Gastroesophageal sphincter (tissue), 4 donors: ENCODE measurements around the gene MYLK4. TPM values are rescaled to one million over a fixed set of nuclear protein-coding genes. Genes with fewer than 3 reads are reported as not detected.

ENCODE experiments used
- ATAC-seq: fragments of 150-250 bp; one replicate; pipeline ENCODE4 v1.9.1; 2016; ENCODE audit warnings: mild to moderate bottlenecking, moderate library complexity
- H3K27ac ChIP-seq, 4 donors: fragments of 200-600 bp; sonication (generic) in 3 of 4; 1 replicate in 3 of 4; 2 replicates in 1 of 4; pipeline ENCODE4 v1.5.1; 2016 to 2019
- H3K27me3 ChIP-seq: fragments of 200-600 bp; sonication (generic); one replicate; pipeline ENCODE4 v1.5.1; 2019
- H3K36me3 ChIP-seq, 2 donors: fragments of 200-600 bp; sonication (generic); one replicate each; pipeline ENCODE4 v1.5.1; 2019; ENCODE audit warnings: control low read depth in 1 of 2
- H3K4me1 ChIP-seq, 3 donors: fragments of 200-600 bp; sonication (generic); 1 replicate in 2 of 3; 2 replicates in 1 of 3; pipeline ENCODE4 v1.5.1; 2016 to 2019; ENCODE audit warnings: control low read depth in 2 of 3
- H3K4me3 ChIP-seq, 2 donors: fragments of 200-600 bp; sonication (generic); one replicate each; pipeline ENCODE4 v1.5.1; 2019; ENCODE audit warnings: mild to moderate bottlenecking in 1 of 2, moderate library complexity in 1 of 2
- H3K9me3 ChIP-seq, 3 donors: fragments of 200-600 bp; sonication (generic); one replicate each; pipeline ENCODE4 v1.5.1; 2017 to 2019; ENCODE audit warnings: control low read depth in 2 of 3
- EP300 ChIP-seq: sonication (generic); formaldehyde crosslinking; IDR thresholded peaks from one replicate; pipeline ENCODE4 v1.6.1; 2017; ENCODE audit warnings: antibody characterized with exemption, mild to moderate bottlenecking
- POLR2A ChIP-seq, 2 donors: fragments of 450-650 bp; IDR thresholded peaks; one replicate each; pipeline ENCODE4 v1.6.1; 2017; ENCODE audit warnings: antibody characterized with exemption in 2 of 2, mild to moderate bottlenecking in 2 of 2, moderate library complexity in 1 of 2
- POLR2AphosphoS5 ChIP-seq: sonication (generic); formaldehyde crosslinking; IDR thresholded peaks from one replicate; pipeline ENCODE4 v1.6.1; 2017; ENCODE audit warnings: antibody characterized with exemption
- WGBS, 2 donors: methylation state at CpG; one replicate each; pipeline ENCODE4 v1.1.5; 2018; ENCODE audit warnings: low coverage in 1 of 2; 5-methylcytosine and 5-hydroxymethylcytosine counted together
- total RNA-seq, 4 donors: library from RNA; depleted of rRNA; stranded (reverse); fragments of >200 nt; gene quantifications; one replicate each; pipeline ENCODE4 v1.1.0, GENCODE V29; 2016
- TF ChIP-seq, protein P1 (sequence below), 4 experiments: fragments of 200-600 bp in 2 of 4; fragments of 450-650 bp in 2 of 4; sonication (generic) in 1 of 4; IDR thresholded peaks; one replicate each; pipeline ENCODE4 v1.5.1; 2017 to 2019; ENCODE audit warnings: antibody characterized with exemption in 4 of 4, mild to moderate bottlenecking in 2 of 4, moderate library complexity in 2 of 4

MYLK4 gene
- total RNA-seq, 4 donors from 2014 or later: 0.31 to 1.2 (median 0.56) TPM

DNA sequence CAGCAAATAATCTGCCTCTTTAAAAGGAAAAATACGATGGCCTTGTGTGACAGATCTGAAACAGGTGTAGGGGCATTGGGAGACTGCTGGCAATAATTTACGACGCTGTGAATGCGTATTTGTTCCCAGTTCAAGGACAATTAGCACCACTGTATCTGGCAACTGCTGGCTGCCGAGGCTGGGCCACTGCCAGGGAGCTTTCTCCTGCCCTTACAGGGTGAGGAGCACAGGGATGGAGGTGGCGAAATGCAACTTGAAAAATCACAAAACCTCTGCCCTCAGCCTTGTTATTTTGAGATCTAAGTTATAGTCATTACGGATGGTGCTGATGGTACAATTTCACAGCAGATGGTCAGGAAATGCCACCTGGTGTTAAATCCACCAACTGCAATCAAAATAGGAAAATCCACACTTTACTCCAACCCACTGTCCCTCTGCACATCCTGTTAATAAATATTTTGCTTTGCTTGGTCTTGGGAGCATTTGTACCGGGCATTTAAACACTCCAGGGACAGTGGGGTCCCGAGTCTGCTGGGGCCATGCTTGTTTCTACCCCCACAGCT lies 6.4 kb downstream of the MYLK4 start:
- no peaks in the 10 kb centered on the region for H3K9me3 ChIP-seq
- H3K4me1 ChIP-seq: peaks cover 0 to 12% (median 0%) of the 10 kb centered on the region in 3 donors
- no peak overlapping the region for H3K27ac ChIP-seq
- no peak overlapping the region for H3K4me3 ChIP-seq
- no peaks in the 10 kb centered on the region for H3K27me3 ChIP-seq
- H3K36me3 ChIP-seq: no peaks in the 10 kb centered on the region
- no peak for TF ChIP-seq POLR2AphosphoS5
- TF ChIP-seq EP300: no peak
- TF ChIP-seq POLR2A (IDR thresholded peaks at IDR 0.05): no peak
- TF ChIP-seq, protein P1, sequence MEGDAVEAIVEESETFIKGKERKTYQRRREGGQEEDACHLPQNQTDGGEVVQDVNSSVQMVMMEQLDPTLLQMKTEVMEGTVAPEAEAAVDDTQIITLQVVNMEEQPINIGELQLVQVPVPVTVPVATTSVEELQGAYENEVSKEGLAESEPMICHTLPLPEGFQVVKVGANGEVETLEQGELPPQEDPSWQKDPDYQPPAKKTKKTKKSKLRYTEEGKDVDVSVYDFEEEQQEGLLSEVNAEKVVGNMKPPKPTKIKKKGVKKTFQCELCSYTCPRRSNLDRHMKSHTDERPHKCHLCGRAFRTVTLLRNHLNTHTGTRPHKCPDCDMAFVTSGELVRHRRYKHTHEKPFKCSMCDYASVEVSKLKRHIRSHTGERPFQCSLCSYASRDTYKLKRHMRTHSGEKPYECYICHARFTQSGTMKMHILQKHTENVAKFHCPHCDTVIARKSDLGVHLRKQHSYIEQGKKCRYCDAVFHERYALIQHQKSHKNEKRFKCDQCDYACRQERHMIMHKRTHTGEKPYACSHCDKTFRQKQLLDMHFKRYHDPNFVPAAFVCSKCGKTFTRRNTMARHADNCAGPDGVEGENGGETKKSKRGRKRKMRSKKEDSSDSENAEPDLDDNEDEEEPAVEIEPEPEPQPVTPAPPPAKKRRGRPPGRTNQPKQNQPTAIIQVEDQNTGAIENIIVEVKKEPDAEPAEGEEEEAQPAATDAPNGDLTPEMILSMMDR (IDR thresholded peaks at IDR 0.05): peak in 3 of 4 experiments; percentile 7 to 32 (median 27)
- ATAC-seq: no peak
- whole genome bisulfite sequencing, 2 donors: 54 to 64% methylated on average over 3 to 8 of the region's 9 CpGs

DNA sequence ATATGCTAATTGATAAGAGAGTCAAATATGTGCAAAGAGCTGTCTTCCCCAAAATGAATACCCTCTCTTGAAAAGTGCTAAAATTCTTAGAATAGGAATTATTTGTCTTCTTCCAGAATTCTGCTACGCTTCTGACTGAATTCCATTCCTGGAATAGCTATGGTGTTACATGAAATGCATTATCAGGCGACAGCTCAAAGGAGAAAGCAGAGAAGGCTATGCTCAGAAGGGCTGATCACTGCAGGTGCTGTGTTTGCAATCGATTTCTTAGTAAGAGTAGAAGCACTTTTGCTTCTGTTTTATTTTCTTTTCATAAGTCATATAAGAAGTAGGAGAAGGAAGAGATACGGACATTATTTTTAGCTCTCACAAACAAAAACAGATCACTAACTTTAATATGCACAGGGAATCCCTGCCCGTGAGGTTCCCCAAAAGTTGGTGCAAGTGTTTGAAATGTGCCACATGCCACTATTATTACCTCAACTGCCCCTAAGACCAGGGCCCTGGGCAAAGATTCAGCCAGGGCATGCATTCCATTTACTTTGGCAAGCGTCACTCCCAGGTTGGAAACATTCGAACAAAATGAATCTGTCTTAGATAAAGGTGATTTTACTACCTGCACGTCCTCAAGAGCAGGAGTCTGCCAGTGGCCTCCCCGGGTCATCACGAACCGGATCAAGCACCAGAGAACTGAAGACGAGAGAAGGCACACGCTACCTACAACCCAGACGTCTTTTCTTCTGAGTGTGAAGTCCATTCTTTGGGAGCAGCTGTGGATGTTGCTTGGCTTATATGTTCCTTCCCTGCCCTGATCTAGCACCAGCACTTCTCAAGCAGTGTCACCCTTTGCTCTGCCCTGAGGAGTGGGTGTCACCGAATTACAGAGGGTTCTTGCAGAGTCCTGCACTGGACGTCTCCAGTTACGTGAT lies 7.2 kb downstream of the MYLK4 start:
- no peaks in the 10 kb centered on the region for H3K27me3 ChIP-seq
- no peaks in the 10 kb centered on the region for H3K36me3 ChIP-seq
- H3K27ac ChIP-seq: no peak overlapping the region
- H3K4me3 ChIP-seq: no peak overlapping the region
- no peak for ATAC-seq
- no peaks in the 10 kb centered on the region for H3K9me3 ChIP-seq
- TF ChIP-seq, protein P1 (IDR thresholded peaks at IDR 0.05): no peak
- no peak for TF ChIP-seq POLR2AphosphoS5
- no peak for TF ChIP-seq EP300
- no peak for TF ChIP-seq POLR2A (IDR thresholded peaks at IDR 0.05)
- WGBS, 2 donors: 46 to 69% methylated on average over 5 to 15 of the region's 17 CpGs
- H3K4me1 ChIP-seq: peaks cover 0 to 12% (median 0%) of the 10 kb centered on the region in 3 donors

DNA sequence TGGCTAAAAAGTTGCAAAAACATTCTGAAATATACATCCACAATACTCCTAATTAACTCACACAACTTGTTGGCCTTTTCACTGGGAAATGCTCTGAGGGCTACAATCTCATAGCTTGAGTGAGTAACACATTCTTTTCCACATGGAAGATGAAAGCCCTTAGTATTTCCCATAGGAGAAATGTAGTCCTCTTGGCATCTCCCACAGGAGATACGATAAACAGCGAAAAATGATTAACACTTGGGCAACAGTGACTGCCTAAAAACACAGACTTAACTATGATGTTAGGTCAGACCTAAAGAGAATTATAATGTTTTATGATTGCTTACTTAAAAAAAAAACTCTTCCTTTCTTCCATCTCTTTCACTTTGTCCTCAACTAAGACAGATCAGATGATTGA lies 9.0 kb downstream of the MYLK4 start:
- Histone ChIP-seq H3K4me1 (peaks cover 0 to 17% (median 0%) of the 10 kb centered on the region in 3 donors), H3K36me3 (no peaks in the 10 kb centered on the region), H3K27me3 (no peaks in the 10 kb centered on the region), H3K9me3 (no peaks in the 10 kb centered on the region), H3K4me3 (no peak overlapping the region), H3K27ac (no peak overlapping the region)
- TF ChIP-seq POLR2A (IDR thresholded peaks at IDR 0.05) (no peak), EP300 (no peak), POLR2AphosphoS5 (no peak)
- TF ChIP-seq, protein P1 (IDR thresholded peaks at IDR 0.05): no peak
- ATAC-seq: no peak
- 80 to 91% methylated on average over 1 to 2 of the region's 2 CpGs for WGBS, 2 donors

DNA sequence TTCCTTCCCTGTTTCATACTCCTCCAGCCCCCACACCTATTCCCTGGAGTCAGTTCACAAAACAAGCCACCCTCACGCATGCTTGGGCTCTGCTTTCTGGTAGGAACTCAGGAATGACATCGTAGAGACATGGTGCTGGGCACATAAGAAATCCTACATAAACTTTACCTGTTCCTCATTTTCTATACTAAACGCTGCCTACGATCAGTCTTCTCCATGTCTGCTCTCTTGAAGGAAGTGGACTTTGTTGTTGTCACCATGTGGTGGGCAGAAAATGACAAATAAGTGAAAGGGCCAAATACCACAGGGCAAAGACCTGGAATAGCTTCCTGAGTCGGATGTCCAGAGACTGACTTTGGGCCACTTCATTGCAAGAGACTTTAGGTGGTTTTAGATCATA lies 10.1 kb downstream of the MYLK4 start:
- Histone ChIP-seq H3K4me1 (peaks cover 0 to 17% (median 0%) of the 10 kb centered on the region in 3 donors), H3K36me3 (no peaks in the 10 kb centered on the region), H3K9me3 (no peaks in the 10 kb centered on the region), H3K27me3 (no peaks in the 10 kb centered on the region), H3K4me3 (no peak overlapping the region), H3K27ac (no peak overlapping the region)
- no peak for ATAC-seq
- TF ChIP-seq, protein P1 (IDR thresholded peaks at IDR 0.05): no peak
- TF ChIP-seq POLR2A (IDR thresholded peaks at IDR 0.05): no peak
- 73 to 88% methylated on average over 5 of the region's 5 CpGs for WGBS, 2 donors
